ENCODE data around the gene RIMBP2.

Gene RIMBP2

DNA sequence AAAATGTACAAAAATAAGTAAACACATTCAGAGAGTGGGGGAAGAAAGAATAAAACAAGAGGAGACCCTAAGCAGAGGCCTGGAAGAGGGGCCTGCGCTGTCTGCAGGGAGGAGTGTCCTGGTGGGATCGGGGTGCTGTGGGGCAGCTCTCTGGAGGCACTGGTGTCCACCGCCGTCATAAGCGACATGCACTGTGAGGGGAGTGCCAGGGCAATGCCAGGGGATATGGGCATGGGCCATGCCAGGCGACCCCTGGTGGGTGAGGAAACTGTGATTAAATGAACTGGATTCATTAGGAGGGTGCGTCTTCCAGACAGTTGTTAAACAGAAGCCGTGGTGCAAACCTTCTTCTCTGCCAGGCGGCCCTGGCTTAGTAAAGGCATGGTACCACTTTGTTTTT is 261.8 kb downstream of the RIMBP2 start:
- DNase-seq: no peak

DNA sequence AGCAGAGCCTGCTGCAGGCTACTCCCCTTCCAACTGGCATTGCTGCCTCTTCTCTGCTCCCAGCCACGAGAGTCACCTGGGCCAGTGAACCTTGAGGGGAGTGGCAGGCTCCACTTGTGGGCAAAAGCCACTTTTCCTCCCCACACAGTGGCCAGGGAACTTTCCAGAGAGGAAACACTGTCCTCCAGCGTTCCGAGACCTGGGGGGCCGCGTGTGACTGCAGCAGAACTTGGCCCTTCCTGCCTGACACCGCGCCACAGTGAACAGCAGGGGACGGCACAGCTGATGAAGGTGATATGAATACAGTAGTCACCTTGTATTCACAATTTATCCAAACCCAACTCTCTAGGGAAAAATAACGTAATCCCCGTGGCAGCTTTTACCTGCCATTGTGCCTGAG is 263.6 kb downstream of the RIMBP2 start:
- no peak for DNase-seq

DNA sequence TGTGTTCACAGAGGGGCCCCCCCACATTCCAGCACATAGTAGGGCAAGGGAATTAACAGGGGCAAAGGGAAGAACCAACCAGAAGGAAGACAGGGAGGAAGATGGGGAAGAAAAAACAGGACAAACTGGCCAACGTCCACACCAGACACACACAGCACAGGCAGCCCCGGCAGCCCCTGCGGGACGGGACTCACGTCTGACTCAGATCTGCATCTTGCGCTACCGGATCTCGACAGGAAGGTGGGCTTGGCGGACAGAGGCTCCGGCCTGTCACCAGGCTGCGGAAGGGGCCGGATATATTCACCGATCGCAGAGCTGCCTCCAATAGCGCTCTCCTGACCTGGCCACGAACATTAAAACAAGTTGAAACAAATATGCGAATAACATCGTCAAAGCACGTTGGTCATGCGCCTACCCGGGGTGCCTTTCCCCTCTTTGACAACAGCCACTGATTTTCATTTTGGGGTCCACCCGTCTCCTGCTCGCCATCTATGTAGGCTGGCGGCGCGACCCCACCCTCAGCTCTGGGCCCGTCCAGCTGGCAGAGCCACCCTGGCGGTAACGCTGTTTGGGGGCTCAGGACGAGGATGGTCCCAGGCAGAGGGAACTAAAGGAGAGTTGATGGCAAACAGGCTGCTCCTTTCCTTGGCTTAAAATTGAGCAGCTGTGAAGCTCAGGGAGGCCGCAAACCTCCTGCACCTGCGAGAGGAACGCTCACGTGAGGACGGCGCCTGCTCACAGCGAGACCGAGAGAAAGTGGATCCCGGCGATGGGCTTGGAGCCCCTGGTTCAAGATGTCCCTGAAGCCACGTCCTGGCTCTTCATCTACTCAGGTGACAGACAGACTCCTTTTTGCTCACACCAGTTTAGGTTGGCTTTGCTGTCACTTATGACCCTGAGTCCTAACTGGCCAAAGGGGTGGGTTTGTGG is 264.8 kb downstream of the RIMBP2 start:
- DNase-seq: no peak

DNA sequence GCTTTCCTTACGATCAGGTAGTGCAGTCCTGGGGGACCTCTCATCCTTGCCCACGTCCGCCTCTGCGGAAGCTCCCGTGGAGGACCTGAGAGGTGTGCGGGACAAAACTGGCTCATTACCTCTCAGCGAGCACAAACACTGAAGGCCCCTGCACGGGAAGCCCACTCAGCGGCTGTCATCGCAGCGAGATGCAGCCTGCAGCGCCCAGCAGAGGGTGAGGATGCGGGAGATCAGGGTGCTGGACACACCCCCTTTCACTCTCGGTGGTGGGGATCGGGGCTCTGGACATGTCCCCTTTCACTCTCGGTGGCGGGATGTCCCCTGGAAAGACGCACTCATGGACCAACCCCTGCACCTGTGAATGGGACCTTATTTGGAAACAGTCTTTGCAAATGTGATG is 266.8 kb downstream of the RIMBP2 start:
- DNase-seq: no peak

DNA sequence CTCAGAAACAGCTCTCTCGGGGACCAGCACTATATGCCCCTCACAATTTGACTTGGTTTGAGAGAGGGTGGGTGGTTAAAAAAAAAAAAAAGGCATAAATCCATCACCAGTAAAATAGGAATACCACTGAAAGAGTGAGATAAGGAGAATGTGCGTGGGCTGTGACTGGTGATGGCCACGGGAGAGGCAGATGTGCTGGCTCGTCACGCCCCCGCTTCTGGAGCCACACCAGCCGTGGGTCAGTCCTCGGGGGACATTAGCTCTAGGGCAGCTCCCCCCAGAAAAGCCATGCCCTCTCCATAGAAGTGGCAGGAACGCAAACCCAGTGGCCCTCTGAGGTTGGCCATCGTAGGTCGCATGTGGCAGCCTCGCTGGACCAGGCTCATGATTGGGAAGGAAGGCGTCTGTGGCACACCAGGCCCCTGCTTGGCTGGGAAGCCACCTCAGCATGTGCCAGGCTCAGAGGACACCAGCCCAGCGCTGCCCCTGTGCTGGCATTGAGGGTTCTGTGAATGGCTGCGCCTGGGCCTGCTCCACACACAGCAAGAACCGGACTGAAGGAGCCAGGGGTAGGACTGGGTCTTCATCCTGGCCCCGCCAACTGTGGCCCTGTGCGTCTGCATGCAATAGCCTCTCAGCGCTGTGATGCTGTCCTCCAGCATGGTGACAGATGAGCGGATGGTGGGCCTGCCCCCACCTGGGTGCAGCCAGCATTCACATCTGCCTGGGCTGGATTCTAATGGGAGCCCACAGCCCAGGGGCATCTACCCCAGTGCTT is 267.9 kb downstream of the RIMBP2 start:
- no peak for DNase-seq

DNA sequence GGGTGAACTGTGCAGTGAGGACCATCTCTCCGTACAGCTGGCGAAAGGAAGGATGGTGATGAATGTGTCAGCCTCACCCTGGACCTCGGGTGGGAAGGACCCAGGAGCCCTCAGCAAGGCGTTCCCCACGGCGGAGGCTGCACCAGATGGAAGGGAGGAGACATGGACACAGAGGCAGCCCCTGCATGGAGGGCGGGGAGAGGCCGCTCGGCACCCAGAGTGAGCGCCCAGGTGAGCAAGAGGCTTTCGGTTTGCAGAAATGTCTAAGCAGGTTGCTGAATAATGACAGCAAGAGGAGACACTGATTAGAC is 268.5 kb downstream of the RIMBP2 start:
- DNase-seq: no peak

DNA sequence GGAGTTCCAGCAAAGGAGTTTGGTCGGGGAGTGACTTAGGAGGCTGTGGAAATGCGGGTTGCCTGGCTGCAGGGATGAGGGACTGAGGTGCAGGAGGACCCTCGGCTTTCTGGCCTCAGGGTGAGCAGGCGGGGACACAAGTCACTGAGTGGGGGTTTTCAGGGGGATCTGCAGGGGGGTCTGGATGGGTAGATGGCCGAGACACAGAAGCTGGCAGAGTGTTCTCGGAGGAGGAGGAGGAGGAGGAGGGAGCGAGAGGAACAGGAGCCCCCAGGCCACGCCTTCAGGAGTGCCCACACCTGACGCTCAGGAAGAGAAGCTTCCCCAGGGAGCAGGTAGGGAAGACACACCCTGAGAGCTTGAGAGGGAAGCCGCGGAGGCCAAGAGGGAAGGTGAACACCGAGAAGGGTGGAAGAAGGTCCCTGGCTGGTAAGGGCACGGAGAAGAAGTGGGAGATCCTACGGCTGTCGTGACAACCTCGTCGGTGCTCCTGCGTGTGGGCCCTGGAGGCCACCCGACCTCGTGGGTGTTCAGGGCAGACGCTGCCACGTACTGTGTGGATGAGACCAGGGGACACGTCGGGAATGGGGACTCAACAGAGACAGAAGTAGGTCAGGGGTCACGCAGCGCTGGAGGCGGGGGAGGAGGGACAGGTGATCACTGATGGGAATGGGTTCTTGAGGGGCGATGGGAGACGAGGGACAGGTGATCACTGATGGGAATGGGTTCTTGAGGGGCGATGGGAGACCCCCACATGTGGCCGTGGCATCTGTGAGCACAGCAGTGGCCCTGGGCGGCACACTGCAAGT is 269.0 kb downstream of the RIMBP2 start:
- DNase-seq: no peak

DNA sequence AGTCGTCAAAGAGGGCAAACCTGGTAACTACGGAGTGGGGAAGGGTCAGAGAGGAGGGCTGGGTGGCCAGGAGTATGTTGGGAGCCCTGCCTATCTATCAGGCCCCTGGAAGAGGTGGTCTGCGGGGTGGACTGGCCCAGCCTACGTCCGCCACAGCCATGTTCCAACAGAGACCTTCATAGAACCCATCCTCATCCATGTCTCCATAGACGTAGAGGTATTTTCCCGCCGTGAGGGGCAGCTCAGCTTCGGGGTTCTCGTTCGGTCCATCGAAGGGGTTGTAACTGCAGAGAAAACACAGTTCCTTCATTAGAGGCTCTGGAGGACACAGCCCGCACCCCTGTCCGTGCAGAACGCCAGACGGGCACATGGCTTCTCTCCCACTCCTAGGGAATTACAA is 271.1 kb downstream of the RIMBP2 start:
- DNase-seq: no peak

DNA sequence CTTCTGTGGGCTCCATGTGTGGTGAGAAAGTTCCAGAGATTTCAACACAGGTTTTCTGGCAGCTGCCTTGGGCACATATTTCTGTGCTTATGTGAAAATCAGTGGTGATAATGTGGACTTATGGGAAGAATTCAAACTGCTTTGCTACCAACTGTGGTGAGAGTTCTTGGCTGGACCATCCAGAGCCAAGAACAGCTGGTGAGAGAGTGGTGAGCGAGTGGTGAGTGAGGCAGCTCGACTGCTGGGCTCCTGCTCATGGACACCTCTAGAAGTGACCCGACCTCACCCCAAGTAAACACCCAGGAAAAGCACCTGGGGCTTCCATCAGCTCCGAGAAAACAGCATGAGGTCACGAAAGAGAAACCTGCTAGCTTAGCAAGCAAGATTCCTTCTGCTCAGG is 272.0 kb downstream of the RIMBP2 start:
- no peak for DNase-seq

DNA sequence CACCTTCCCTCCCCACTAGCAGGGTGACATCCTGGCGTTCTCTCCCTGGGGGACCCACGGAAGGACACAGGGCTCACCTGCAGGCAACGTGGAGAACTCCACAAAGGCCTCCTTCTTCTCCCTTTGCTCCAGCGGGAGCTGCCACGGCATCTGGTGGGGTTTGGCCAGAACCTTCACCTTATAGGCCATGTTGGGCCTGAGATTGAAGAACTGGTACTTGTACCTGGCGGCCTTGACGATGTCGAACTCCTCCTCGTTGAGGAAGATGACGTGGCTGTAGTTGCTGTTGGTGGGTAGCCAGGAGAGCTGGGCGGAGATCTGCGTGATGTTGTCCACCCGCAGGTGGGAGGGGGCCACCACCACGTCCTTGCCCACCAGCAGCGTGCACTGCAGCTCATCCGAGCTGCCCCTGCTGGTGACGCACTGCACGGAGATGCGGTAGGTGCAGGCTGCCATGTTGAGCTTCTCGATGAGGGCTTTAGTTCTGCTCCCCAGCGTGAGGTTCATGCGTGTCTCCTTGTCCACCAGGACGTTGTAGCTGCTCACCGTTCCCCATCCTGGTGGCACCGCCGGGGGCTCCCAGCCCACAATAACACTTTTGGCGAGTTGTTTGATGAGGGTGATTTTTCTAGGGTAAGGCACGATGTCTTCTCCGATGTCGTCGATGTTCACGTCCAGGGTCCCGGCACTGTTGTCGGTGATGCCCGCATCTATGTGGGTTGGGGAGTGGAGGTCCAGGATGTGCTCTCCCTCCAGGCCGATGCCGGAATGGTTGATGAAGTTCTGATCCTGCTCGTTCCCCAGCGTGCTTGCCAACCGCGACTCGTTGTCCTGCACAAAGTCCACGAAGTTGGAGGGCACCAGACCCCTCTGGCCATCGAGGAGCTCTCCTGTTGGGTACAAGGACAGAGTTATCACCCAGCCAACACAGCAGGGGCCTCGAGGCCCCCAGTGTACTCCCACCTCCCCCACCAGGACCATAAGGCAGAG is 274.0 kb downstream of the RIMBP2 start:
- no peak for DNase-seq

DNA sequence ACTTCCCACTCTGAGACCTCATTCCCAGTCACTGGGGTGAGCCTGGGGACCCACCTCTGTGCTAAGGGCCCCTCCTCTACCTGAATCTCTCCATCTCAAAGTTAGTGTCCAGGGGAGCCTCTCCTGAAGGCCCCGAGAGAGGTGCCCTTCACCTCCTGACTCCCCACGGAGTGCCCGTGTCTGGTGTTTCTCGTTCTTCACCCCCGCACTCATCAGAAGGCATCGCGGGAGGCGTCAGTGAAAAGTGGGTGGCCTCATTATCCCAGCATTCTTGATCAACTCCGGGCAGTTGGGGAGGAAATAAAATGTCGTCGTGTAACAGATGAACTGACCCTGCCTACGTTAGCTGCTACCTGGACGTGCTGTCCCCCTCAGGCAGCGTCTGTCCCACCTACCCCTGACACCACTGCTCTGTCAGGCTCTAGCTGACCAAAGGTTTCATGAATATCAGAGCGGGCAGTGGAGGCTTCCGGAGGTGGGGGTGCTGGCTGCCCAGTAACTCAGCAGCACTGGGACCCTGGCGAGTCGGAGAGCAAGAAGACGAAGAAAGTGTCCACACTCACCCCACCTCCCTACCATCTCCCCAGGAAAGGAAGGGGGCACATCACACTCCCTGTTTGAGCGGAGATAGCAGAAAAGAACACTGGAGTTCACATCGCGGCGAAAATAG is 275.6 kb downstream of the RIMBP2 start:
- no peak for DNase-seq

DNA sequence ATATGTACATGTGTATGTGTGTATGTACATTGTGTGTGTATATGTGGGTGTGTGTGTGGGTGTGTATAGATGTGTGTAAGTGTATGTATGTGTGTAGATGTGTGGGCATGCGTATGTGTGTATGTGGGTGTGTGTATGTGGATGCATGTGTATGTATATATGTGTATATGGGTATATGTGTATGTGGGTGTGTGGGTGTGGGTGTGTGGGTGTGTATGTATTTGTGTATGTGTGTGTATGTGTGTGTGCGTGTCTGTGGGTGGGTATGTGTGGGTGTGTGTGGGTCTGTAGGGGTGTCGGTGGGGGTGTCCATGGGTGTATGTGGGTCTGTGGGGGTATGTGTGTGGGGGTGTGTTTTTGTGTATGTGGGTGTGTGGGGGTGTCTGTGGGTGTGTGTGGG is 276.8 kb downstream of the RIMBP2 start:
- no peak for DNase-seq

DNA sequence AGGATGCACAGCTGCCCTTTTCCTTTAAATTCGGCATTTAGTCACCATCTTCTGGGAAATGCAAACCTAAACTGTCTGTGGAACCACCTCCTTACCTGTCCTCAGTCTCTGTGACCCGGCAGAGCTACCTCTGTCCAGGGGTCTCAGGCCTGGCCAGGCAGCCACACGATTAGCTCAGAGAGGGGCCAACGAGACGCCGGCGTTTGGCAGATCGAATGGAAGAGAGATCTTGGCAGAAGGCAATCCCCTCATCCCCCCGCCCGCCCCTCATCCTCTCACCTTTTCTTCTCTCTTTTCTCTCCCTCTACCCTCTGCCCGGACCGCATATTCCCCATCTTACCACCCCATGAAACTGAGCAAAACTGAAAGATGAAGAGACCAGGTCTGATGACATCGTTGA is 277.4 kb downstream of the RIMBP2 start:
- no peak for DNase-seq

DNA sequence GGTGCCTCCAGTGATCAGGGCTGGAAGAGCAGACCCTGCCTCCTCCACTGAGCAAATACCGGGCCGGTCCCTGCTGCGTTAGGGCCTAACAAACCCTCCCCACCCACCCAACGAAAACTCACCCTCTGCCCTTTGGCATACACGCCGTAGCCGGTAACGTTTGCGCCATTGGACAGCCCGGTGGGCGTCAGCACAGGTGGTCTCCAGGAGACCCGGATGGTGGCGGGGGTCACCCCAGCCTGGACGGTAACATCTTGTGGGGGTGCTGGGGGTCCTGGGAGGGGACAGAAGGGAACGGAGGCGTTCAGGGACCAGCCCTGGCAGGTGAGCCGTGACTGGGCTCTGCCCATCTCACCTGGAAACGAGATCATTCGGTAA is 277.9 kb downstream of the RIMBP2 start:
- no peak for DNase-seq

DNA sequence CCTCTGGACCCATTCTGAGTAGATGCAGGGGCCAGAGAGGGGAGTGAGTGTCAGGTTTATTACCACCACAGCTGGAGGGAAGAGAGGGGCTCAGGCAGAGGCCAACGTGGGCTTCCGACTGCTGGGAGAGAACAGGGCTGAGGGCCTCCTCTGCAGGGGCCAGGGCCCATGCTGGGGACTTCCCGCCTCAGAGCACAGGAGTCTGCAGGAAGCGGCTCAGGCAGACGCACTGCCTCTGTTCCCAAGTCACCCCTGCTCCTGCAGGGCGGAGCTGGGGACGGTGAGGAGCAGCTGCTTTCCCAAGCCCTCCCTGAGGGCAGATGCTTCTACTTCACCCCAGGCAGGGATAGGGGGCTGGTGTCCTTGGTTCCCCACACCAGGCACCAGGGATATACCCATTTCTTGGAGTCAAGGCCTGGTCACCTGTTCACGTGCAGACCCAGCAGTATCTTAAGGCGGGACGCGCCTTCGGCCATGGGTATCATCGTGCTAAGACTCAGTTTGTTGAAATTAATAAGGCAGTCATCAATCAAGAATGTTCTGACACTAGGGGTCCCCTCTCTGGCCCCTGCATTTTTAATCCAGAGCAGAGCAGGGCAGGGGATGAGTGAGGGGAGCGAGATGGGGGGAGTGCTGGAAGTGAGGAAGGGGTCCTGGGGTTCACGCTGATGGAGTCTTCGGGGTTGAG is 278.4 kb downstream of the RIMBP2 start:
- DNase-seq: no peak

DNA sequence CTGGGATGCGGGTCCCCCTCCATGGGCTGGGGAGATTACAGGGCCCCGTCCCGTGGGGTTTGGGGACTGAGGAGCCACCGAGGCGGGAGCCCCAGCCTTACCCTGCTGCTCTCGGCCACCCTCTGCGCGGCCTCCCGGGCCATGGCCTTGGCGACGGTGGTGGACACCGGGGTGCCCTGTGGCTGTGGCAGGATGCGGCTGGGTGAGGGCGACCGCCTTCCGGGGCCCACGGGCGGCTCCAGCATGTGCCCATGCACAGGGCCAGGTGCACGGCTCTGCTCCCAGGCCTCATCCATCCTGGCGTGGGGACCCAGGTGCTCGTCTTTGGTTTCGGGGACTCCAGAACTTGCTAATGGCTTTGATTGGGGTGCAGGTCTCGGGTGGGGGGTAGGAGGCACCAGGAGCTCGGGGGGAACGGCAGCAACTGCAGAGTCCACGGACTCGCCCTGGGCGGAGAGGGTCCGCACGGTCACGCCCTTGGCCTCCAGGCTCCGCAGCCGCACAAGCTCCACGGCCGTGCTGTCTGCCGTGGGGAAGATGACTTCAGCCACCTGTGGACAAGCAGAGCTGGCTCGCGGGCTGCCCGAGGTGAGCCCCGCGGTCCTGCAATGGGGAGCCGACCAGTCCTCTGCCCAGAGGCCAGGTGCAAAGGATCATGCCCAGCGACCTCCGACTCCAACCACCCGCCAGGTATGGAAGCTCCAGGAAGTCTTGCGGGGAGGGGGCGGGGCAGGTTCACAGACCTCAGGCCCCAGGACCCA is 279.2 kb downstream of the RIMBP2 start:
- DNase-seq: no peak

DNA sequence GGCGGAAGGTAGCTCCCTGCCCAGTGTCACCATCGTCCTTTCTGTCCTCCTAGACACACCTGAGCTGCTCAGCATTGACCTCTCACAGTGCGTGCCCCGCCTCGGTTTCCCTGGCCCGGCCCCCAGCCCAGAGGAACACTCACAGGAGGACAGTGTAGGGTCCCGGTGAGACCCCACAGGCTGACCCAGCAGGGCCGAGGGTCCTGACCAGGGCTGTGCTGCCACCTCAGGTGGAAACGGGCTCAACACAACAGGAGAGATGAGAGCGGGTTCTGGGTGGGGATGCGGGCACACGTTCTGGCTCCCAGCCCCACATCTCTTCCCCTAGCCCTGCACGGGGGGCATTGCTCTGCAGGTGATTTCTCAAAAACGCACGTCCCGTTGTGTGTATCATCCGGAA is 280.3 kb downstream of the RIMBP2 start:
- no peak for DNase-seq

DNA sequence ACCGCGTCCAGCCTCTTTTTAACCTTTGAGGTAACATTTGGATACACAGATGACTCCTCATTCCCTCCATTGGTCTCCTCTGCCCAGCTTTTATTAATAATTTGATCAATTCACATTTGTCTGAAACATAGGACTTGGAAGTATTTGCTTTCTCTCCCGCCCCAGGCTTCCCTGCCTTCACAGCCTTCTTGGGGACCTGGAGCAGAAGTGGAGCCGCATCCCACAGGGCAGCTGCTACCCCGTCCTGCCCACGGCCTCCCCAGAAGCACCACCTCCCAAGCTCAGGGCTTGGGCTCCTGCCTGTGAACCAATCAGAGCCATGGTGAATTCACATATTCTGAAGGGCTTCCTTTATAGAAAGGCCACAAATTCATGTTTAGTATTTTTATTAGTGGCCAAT is 280.8 kb downstream of the RIMBP2 start:
- no peak for DNase-seq

DNA sequence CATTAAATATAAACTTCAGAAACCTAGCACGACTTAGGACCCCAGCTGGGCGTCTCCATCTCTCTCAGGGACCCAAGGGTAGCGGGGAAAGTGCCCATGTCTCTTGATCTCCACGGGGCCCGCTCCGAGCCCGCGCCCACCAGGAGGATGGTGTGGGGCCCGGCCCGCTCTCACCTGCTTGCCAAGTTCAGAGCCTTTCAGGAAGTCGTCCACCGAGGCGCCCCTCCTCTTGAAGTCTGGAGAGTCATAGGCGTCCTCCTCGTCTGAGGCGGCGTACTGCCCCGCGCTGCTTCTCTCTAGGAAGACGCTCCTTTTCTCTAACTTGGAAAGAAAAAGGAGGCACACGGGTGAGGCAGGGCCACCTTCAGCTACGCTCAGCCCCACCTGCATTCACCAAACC is 281.5 kb downstream of the RIMBP2 start:
- no peak for DNase-seq

DNA sequence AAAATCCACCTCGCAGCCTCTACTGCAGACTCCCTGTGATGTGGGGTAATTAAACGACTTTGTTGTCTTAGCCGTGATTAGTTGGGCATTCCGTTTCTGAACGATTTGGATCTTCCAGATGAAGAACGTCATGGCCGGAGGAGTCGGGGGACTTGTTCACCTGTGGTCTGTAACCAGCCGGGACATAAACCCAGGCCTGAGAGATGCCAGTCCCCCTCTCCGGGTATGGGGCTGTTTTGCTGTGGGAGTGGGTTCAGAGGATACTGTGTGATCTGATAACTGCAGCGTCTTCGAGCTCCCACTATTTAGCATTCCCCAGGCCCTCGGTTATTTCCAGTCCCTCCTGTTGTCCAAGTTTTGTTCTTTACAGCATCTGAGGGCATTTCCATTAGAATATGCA is 282.3 kb downstream of the RIMBP2 start:
- DNase-seq: no peak
